Measurements from ENCODE around the gene RPL18.
"Not testable (repeated sequence)": the region's sequence is repeated elsewhere in the genome, so short reads cannot be mapped to it uniquely, and the experiment has no call there.

RPL18 gene

DNA sequence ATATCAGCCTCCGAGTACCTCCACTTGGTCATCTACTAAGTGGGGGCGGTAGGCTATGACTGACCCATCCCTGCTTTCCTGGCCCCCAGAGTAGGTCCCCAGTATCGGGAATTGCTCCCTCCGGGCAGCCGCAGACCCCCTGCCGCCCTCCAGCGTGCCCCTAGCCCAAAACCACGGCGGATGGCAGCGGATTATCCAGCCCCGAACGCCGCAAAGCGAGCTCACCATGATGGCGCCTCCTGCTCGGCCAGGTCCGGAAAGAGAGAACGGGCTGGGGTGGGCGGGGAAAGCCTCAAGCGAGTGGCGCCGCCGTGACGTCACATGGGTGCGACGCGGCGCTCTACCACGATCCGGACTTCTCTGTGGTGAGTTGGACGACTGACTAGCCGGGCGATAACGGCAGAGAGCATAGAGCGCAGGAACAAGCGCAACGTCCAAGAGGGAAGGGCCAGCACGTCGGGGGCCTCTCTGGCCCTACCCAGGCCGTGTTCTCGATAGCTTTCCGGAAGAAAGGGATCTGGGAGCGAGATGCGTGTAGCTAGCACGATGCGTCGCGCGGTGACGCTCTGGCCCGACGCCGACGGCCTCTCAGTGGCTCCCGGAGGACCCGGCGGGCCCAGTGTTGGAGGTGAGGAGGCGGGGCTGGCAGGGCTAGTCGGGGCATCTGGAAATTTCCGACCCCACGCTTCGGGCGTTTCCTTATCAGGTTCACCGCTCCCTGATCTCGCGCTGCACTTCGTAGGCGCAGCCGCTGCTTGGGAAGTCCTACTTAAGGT lies at the start of gene RPL18, which contains the start of gene SPHK2:
Gene RPL18, minus strand, starts transcription at position 263 of the 776 bp plus-strand sequence. Its CDS starts 35 bp downstream, at position 228.
Gene SPHK2, plus strand, starts transcription at position 591 of the 776 bp plus-strand sequence. CDS start 1,009 bp downstream, outside the sequence.
- peak; percentile 100 for DNase-seq (ENCODE audit: low read depth)

DNA sequence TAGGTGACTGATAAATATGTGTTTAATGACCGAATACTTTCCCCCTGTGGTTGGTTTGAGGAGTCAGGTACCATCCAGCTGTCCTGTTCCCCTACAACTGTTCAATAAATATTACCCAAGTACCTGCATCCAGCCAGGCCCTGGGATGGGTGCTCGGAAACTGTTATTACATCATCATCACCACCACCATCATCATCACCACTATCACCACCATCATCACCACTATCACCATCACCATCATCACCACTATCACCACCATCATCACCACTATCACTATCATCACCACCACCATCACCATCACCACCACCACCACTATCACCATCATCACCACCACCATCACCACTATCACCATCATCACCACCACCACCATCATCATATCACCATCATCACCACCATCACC lies 49.8 kb upstream of the RPL18 start:
- DNase-seq (ENCODE audit: low read depth), result no peak

DNA sequence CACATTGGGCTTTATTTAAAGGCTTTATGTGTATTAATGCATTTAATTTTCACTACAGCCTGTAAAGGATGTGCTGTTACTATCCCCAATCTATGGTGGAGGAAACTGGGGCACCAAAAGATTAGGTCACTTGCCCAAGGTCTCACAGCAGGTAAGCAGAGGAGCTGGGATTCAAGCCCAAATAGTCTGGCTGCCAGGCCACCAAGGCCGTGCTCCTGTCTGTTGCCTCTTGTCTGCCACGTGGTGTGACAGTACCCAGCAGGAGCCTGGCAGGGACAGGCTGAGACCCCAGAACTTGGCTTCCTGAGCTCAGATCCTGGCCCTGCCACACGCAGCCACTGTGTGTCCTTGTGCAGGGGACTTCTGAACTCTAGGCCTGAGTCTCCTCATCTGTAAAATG lies 49.4 kb upstream of the RPL18 start:
- no peak for DNase-seq (ENCODE audit: low read depth)

DNA sequence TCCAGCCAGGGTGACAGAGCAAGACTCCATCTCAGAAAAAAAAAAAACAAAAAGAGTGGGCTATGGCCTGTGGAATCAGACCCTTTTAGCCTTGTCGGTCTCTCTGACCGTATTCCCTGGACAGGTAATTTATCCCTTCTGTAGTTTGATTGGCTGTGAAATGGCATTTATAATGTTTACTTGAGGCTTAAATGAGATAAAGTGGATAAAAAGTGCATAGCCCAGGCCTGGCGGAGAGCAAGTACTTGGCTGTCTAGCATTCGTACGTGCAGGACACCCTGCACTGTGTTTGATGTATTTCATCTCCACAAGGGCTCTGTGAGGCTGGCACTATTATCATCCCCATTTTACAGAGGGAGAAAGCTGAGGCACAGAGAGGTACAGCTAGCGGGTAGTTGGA lies 46.8 kb upstream of the RPL18 start:
- no peak for DNase-seq (ENCODE audit: low read depth)

DNA sequence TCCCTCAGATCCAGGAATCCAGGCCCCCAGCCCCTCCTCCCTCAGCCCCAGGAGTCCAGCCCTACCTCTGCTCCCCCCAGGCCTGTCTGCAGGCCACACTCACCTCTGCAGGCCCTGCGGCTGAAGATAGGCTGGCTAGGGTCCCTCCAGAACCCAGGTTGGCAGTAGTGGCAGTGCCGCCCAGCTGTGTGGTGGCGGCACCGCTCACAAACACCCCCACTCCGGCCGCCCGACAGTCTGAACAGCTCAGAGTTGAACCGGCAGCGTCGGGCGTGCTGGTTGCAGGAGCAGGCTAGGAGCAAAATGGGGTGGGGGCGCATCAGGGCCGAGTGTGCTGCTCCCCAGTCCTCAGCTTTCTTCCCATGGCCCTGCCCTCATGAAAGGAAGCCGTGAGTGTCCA lies 45.5 kb upstream of the RPL18 start:
- DNase-seq (ENCODE audit: low read depth), result no peak

DNA sequence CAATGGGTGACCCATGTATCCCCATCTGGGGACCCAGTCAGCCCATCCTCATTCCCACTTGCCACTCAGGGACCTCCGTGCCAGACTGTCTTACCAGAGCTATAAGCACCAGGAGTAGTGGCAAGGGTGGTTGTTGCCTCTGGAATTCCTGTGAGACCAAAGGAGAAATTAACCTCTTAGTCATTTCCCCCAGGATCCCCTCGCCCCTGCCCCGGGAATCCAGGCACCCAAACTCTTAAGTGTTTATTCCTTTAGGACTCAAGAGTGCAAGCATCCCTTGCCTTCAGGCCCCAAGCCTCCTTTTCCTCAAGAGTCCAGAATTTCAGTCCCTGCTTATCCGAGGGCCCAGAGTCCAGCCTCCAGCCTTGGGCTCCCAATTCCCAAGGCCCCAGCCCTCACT lies 44.7 kb upstream of the RPL18 start:
- no peak for DNase-seq (ENCODE audit: low read depth)

DNA sequence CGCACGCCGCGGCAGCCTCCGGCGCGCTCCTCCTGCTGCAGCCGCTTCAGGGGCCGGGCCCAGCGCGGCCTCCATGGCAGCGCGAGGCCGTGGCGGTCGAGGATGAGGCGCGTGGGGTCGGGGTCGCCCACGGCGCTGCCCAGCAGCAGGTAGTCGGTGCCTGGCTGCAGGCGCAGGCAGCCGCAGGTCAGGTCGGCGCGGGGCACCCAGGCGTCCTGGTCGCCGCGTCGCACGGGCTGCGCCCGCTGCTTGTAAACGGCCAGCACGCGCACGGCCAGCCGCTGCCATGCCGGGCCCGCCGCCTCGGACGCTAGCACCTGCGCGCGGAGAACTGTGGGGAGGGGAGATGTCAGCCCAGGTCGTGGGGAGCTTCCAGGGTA lies 42.7 kb upstream of the RPL18 start:
- DNase-seq (ENCODE audit: low read depth), result no peak

DNA sequence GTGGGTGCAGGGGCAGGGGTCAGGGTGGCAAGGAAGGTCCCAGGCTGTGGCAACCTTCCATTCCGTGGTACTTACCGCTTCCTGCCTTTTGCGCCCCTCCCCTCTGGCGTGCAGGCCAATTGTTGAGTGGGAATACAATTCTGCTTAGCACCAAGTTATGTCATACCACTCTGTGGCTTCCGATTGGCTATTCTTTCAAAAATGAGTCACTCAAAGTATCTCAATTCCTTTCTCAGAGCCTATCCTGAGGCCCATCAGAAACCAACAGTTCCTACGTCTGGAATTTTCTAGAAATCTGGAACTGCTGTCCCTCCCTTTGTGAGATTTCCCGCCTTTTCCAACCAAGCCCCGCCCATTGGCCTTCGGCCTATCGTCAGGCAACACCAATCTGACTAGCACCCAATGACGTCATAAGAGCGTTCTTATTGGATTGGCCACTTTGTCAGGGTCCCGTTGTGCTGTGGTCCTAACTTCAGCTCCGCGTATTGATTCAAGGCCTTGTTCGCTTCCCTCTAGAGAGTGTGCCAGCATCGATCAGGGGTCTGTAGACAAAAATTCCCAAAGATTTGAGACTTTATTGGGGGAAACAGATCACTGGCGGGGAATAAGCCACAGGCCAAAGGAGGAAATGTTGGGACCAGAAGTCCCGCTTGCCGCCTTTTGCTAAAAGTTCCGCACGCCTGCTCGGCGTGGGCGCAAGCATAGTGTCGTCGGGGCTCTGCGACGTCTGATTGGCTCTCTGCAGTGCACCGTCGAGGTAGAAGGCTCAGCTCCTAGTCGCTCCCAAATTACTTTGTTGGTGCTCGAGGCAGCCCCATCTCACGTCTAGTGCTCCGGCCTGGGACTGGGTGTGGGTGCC lies 42.1 kb upstream of the RPL18 start:
- peak; percentile 59 for DNase-seq (ENCODE audit: low read depth)

DNA sequence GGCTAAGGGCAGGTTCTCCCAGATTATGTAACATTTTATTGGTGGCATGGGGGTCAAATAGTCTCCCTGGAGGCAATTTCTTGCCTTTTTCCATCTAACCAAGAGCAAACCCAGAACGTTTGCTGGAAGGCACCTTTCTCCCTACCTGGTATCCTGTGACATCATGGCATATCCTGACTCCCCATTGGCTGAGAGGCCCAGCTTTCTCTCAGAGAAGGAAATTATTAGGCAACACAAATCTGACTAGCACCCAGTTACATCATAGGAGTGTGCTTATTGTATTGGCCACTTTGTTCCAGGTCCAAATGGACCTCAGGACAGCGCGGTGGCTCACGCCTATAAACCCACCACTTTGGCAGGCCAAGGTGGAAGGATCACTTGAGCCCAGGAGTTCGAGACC lies 40.8 kb upstream of the RPL18 start:
- no peak for DNase-seq (ENCODE audit: low read depth)

DNA sequence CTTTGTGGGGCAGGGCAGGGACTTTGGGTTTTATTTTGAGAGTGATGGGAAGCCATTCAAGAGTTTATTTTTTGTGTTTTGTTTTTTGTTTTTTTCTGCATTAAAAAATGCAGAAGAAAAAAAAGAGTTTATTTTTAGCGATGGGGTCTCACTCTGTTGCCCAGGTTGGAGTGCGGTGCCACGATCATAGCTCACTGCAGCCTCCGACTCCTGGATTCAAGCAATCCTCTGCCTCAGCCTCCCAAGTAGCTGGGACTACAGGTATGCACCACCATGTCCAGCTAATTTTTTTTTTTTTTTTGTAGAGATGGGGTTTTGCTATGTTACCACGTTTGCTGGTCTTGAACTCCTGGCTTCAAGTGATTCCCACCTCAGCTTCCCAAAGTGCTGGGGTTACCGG lies 39.5 kb upstream of the RPL18 start:
- DNase-seq (ENCODE audit: low read depth), result no peak

DNA sequence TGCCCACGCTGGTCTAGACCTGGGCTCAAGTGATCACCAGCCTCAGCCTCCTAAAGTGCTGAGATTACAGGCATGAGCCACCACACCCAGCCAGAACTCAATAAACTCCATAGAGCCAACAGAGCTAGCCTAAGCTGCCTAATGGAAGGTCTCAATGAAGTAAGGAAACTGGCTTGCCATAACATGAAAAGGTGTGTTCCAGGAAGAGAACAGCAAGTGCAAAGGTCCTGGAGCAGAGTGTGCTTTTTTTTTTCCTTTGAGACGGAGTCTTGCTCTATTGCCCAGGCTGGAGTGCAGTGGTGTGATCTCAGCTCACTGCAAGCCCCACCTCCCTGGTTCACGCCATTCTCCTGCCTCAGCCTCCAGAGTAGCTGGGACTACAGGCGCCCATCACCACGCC lies 38.9 kb upstream of the RPL18 start:
- not testable (repeated sequence) for DNase-seq (ENCODE audit: low read depth)

DNA sequence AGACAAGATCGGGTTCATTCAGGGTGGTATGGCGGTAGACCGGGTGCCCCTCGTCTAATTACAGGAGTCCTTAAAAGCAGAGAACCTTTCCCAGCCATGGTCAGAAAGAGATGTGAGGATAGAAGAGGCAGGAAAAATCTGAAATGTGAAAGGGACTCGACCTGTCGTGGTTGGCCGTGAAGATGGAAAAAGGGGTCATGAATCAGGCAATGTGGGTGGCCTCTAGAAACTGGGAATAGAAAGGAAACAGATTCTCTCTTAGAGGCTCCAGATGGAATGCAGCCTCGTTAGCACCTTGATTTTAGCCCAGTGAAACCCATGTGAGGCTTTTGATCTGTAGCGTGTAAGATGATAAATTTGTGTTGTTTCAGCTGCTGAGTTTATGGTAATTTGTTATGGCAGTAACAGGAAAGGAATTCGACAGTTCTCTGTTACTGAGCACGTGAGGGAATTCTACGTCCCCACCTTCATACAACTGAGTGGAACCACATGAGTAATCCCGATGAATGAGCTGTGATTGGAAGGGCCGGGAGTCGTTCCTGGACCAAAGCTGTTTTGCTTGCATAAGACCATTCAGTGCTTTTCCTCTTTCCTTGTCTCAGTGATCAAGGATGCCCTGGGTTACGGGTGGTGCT lies 38.0 kb upstream of the RPL18 start:
- peak; percentile 68 for DNase-seq (ENCODE audit: low read depth)

DNA sequence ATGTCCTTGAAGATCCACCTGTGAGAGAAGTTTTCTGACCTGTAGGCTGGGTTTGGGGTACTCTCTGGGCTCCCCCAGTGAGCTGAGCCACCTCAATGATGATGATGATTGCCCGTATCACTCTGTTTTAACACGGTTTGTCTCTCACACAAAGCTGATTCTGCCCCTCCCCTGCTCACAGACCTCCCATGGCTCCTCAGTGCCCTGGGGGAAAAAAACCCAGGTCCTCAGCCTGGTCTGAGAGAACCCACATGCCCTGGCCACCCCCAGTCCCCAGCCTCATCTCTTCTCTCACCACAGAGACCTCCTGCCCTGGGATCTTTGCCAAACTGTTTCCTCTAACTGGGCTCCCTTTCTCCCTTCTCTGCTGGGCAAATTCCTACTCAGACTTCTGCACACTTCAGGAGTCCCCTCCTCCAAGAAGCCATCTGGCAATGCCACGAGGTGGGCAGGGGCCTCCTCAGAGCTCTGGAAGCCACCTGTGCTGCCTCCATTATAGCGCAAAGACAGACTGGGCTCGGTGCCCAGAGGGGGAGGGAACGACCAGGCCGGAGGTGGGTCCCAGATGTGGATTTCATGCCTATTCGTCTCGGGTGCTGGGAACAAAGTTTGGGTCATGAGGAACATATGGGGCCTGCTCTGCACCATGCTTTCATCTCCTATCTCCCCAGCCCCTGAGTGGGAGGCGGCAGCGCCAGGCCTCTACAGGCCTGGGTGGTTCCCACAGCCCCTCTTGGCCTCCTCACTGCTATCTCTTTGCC lies 35.5 kb upstream of the RPL18 start:
- no peak for DNase-seq (ENCODE audit: low read depth)

DNA sequence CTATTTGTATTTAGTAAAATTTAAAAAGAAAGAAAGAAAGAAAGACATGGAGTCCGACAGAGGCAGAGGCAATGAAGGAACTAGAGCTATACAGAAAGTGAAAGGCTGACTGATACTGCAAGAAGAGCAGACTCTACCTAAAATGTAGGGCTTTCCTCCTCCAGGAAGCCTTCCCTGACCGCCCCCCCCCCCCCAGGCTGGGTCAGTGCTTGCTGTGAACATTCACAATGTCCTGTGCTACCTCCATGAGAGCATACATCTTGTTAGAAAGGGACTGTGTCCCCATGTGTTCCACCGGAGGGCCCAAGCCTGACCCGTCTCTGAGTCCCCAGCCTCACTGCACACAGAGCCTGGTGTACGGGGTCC lies 32.7 kb upstream of the RPL18 start:
- no peak for DNase-seq (ENCODE audit: low read depth)

DNA sequence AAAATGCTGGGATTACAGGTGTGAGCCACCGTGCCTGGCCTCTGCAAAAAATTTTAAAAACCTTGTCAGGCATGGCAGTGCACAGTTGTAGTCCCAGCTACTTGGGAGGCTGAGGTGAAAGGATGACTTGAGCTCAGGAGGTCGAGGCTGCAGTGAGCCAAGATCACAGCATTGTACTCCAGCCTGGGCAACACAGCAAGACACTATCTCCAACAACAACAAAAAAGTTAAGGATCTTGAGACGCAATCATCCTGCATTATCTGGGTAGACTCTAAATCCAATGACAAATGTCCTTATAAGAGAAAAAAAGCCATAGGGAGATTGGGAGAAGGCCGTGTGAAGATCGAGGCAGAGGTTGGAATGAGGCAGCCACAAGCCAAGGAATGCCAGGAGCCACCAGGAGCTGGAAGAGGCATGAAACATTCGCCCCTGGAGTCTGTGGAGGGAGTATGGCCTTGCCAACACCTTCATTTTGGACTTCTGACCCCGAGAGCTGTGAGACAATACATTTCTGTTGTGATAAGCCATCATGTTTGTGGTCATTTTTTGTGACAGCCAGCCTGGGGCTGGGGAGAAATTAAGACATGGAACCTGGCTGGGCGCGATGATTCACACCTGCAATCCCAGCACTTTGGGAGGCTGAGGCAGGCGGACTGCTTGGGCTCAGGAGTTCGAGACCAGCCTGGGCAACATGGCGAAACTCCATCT lies 32.1 kb upstream of the RPL18 start:
- no peak for DNase-seq (ENCODE audit: low read depth)

DNA sequence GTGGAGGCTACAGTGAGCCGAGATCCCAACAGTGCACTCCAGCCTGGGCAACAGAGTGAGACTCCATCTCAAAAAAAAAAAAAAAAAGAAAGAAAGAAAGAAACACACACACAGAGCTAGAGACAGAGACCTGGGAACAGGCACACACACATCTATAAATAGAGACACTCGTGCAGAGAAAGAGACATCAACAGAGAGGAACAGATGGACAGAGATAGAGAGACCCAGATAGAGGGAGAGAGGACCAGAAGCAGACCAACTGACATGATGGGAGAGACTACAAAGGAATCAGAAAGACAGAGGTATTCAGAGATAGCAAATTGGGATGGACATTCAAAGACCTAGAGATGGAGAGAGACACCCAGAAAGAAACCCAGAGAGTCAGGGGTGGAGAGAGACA lies 29.2 kb upstream of the RPL18 start:
- no peak for DNase-seq (ENCODE audit: low read depth)

DNA sequence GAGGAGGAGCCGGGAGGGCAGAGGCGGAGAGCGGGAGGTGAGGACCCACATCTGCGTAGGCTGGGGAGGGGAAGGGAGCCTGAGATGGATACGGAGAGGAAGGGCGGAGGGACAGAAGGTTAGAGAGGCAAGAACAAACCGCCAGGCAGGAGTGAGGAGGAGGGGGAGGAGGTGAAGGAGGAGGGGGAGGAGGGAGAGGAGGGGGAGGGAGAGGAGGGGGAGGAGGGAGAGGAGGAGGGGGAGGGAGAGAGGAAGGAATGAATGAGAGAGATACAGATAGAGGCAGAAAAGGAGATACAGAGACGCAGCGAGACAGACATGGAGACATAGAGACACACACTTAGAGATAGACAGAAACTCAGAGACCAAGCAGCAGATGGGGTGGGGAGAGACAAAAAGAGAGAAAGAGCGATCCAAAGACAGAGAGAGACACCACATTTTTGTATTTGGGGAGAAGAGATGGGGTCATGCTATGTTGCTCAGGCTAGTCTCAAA lies 27.8 kb upstream of the RPL18 start:
- DNase-seq (ENCODE audit: low read depth), result peak; percentile 55

DNA sequence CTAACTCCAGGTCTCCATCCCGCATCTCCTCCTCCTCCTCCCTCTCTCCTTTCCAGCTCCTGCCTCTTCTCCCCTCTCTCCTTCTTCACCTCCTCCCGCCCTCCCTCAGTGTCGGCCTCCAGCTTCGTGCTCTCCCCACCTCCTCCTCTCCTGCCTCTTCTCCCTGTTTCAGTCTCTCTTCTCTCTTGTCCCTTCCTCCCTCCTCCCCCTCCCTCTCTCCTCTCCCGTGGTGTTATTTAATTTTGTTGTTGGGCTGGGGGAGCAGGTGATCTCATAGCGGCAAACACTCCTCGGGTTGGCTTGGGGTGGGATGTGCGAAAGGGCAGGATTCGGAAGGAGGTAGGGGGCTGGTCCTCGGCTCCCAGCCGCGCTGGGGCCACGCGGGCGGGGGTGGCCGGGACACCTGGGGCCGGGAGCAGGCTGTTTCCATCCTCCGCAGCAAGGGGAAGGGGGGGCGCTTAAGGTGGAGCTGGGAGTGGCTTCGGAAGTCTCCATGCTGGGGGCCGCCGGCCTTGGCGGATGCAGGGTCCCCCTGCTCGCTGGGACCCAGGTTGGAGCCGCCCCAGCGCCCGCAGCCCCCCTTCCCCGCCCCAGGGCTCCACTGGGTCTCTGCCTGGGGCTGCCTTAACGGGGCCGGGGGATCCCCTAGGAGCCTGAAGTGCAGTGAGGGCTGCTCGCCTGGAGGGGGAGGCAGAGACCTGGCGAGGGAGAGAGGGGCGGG lies 27.2 kb upstream of the RPL18 start, which contains the start of gene CA11:
Gene CA11, minus strand, starts transcription at position 187 of the 721 bp plus-strand sequence. CDS start 555 bp downstream, outside the sequence.
- no peak for DNase-seq (ENCODE audit: low read depth)

DNA sequence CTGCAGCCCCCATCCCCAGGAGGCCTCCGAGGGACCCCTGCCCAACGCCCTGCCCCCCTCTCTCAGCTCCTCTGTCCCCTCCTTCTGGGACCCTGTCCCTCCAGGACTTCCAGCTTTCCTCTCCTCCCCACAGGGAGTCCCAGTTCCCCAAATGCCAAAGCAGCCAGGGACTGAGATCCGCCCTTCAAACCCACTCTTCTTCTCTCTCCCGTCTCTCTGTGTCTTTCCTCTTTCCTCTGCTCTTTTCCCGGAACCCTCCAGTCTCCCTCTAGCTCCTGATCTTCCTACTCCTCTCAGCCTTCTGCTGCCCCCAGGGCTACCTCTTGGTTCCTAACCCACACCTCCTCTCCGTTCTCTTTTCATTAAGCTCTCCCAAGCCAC lies 26.6 kb upstream of the RPL18 start:
- DNase-seq (ENCODE audit: low read depth), result no peak

DNA sequence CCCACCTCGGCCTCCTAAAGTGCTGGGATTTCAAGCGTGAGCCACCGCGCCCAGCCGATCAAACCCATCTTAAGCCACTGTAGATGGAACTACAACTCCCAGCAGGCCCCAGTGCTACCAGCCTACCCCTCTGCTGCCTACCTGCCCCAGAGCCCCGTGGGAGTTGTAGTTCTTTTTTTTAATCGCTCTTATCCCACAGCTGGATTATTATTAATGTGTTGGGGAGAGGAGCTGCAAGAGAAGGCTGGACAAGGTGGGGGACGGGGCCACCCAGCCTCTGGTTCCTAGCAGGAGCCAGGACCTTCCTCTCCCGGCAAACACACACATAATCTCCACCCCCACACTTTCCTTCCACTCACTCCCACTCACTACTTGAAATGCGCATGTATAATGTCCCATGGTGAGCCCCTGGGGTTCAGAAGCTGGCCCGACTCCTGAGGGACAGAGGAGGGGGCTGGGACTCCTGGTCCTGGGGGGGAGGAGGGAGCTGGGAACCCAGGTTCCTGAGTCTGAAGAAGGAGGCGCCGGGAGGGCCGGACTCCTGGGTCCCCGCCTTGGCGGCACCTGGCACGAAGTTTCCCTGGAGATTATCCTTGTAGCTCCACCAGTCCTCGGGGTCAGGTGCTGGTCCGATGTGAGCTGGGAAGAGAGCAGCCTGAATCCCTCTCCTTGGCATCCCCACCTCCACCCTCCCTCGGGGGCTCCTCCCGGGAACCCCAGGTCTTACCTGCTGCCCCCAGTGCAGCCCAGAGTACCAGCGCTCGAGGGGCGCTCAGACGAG lies 26.1 kb upstream of the RPL18 start:
- DNase-seq (ENCODE audit: low read depth), result peak; percentile 57
